Fibroblast of pulmonary artery (primary cell): ENCODE measurements around the gene PRMT5.
"Not testable (repeated sequence)": the region's sequence is repeated elsewhere in the genome, so short reads cannot be mapped to it uniquely, and the experiment has no call there.

ENCODE experiments used
- DNase-seq: peaks from one replicate; pipeline ENCODE4 v3.0.0-alpha.2; 2010; ENCODE audit warnings: low read depth
- H3K4me3 ChIP-seq: replicated peaks from 2 replicates; pipeline ENCODE4 v1.5.1; 2011; ENCODE audit warnings: low read depth, mild to moderate bottlenecking, control low read depth, low read length, moderate library complexity
- CTCF ChIP-seq: IDR thresholded peaks from 2 replicates; pipeline ENCODE4 v1.5.1; 2011; ENCODE audit warnings: mild to moderate bottlenecking, control low read depth, low read length, inconsistent platforms; ENCODE audit errors: missing control alignments

The PRMT5 gene

GRCh38 chr14:22955702-22956569, 26.8 kb upstream of the PRMT5 start:
- no peak for TF ChIP-seq CTCF
- DNase-seq, result no peak

DNA sequence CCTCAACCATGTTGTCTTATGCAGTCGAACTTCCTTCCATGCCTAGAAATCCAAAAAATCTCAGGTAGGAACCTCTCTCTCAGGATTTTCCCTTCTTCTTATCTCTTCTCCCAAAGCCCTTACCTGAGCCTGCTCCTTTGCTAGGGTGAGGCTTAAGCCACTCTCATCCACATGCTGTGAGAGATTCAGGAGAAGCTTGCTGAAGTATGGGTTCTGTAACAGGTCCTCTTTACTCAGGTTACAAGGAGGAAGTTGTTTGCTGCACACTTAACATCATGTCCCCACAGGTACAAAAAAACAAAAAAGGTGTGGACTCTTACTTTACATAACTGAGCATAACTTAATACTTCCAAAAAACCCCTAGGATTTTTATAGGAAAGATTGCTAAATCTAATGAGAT, 23.2 kb upstream of the PRMT5 start:
- no peak overlapping the region for H3K4me3 ChIP-seq
- DNase-seq, result no peak
- no peak for TF ChIP-seq CTCF

More at GRCh38 chr14:22955702-22956569, 26.8 kb upstream of the PRMT5 start:
- peak overlapping the region; percentile 70 for H3K4me3 ChIP-seq

DNA sequence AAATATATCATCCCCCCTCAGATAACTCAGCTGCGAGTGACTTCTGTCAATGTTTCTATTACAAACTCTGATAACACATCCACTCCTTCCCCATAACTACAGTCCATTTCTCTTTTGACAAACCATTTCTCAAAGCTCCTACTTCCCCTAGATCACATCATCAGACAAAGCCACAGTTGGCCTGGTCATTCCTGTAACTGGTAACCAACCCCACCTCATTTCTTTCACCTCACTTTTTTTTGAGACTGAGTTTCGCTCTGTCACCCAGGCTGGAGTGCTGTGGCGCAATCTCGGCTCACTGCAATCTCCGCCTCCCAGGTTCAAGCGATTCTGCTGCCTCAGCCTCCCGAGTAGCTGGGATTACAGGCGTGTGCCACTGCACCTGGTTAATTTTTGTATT, 22.6 kb upstream of the PRMT5 start:
- not testable (repeated sequence) for DNase-seq, H3K4me3 ChIP-seq

- no peak overlapping the region for H3K4me3 ChIP-seq
- no peak for TF ChIP-seq CTCF
- DNase-seq, result no peak
These were observed 16.5 kb upstream of the PRMT5 start for GRCh38 chr14:22945642-22946041.

GRCh38 chr14:22939684-22940083, 10.5 kb upstream of the PRMT5 start:
- H3K4me3 ChIP-seq, result no peak overlapping the region
- DNase-seq, result no peak
- TF ChIP-seq CTCF, result no peak

- no peak for TF ChIP-seq CTCF
- H3K4me3 ChIP-seq, result no peak overlapping the region
- DNase-seq, result no peak
These were observed 6.0 kb upstream of the PRMT5 start for GRCh38 chr14:22935156-22935555.

GRCh38 chr14:22932146-22932545, 3.0 kb upstream of the PRMT5 start:
- no peak for TF ChIP-seq CTCF
- no peak for DNase-seq
- no peak overlapping the region for H3K4me3 ChIP-seq
